Ammon's horn (tissue), 1 donor: ENCODE measurements around the gene MUC5B.
"Not testable (repeated sequence)": the region's sequence is repeated elsewhere in the genome, so short reads cannot be mapped to it uniquely, and the experiment has no call there.

Experiments used
- DNase-seq: peaks from one replicate; pipeline ENCODE4 v3.0.0-alpha.2; 2016; ENCODE audit warnings: low spot score

The MUC5B gene

DNA sequence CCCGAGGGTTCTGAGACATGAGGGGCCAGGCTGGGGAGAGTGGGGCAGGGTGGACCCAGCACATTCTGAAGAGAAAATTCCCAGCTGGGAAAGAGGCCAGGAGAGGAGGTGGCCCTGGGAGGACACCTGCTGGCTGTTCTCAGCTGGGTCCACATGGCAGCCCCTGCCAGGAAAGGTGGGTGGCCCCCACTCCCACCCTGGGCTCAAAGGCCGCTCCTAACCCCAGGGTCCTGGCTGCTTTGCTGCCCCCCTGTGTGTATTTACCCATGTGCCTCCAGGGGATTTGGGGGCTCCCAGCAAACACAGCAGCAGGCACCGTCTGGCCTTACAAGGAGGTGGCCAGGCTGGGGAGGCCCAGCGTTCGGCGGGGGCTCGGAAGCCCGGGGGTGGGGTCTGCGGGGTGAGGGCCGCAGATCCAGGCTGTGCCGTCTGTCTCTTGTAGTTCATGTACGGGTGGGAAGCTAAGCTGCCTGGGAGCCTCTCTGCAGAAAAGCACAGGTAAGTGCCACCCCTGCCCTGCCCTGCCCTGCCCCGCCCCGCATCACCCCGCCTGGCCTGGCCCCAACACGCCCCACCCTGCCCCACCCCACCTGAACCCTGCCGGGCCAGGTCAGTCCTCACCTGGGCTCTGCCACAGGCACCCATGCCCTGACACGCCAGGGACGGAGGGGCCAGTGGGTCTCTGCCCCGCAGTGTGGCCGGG is 10.6 kb downstream of the MUC5B start:
- DNase-seq = no peak

DNA sequence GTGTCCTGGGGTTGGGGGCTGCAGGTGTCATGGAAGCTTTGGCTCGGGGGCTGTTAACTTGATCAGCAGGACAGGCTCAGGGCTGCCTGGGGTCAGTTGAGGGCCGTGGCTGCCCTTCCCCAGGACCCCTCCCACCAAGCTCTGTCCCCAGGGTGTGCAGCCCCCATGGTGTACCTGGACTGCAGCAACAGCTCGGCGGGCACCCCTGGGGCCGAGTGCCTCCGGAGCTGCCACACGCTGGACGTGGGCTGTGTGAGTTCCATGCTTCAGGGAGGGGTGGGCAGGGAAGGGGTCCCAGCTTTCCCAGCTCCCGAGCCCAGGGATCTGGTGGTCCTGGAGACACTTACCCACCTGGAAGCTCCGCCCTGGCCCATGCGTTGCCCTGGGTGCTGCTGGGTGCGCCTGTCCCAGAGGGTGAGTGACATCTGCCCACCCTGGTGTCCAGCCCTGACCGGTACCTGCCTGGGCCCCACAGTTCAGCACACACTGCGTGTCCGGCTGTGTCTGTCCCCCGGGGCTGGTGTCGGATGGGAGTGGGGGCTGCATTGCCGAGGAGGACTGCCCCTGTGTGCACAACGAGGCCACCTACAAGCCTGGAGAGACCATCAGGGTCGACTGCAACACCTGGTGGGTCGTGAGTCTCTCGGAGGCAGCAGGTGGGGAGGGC is 11.3 kb downstream of the MUC5B start:
- DNase-seq = no peak

DNA sequence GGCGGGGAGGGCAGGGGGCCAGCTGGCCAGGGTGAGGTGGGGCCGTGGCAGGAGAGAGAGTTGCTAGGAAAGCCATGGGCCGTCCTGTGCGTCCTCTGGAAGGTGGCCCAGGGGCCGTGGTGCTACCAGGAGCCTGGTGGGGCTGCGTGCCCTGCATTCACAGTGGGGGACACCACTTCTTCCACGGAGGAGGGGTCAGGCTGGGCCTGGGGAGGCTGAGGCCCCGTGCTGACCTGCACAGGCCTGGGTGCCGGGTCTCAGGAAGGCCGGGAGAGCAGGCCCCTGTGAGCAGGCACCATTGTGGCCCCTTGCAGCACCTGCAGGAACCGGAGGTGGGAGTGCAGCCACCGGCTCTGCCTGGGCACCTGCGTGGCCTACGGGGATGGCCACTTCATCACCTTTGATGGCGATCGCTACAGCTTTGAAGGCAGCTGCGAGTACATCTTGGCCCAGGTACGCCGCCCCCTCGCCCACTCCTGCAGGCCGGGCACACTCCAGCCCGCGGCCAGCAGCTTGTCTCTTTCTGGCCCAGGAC is 12.0 kb downstream of the MUC5B start:
- DNase-seq = no peak

DNA sequence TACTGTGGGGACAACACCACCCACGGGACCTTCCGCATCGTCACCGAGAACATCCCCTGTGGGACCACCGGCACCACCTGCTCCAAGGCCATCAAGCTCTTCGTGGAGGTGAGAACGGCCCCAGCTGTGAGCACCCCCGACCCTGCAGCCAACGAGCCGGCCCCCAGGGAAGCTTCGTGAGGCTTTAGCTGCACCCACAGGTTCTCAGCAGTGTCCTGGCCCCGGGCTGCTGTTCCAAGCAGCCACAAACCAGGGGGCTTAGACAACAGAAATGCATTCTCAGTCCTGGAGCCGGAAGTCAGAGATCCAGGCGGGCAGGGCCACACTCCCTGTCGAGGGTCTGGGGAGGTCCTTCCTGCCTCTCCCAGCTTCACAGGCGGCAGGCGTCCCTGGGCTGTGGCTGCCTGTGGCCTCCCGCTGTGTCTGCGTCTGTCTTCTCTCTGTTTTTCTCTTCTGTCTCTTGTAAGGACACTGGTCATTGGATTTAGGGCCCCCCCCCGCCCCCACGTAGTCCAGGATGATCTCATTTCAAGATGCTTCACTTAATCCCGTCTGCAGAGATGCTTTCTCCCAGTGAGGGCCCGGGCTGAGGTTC is 12.5 kb downstream of the MUC5B start:
- no peak for DNase-seq

DNA sequence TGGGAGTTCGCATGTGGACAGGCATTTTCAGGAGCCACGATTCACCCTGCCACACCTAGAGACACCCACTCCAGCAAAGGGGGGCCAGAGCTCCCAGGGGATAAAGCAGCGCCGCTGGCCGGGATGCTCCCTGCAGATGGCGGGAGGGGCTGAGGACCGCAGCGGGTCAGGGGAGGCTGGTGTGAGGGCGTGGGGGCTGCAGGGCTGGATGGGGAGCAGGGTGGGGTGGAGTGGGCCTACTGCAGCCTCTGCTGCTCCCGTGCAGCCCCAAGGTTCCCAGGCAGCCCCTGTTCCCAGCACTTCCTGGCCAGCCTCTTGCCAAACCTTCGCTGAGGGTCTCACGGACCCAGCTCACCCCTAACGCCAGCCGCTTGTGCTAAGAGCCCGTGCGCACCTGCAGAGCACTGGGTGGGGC is 13.0 kb downstream of the MUC5B start:
- no peak for DNase-seq

DNA sequence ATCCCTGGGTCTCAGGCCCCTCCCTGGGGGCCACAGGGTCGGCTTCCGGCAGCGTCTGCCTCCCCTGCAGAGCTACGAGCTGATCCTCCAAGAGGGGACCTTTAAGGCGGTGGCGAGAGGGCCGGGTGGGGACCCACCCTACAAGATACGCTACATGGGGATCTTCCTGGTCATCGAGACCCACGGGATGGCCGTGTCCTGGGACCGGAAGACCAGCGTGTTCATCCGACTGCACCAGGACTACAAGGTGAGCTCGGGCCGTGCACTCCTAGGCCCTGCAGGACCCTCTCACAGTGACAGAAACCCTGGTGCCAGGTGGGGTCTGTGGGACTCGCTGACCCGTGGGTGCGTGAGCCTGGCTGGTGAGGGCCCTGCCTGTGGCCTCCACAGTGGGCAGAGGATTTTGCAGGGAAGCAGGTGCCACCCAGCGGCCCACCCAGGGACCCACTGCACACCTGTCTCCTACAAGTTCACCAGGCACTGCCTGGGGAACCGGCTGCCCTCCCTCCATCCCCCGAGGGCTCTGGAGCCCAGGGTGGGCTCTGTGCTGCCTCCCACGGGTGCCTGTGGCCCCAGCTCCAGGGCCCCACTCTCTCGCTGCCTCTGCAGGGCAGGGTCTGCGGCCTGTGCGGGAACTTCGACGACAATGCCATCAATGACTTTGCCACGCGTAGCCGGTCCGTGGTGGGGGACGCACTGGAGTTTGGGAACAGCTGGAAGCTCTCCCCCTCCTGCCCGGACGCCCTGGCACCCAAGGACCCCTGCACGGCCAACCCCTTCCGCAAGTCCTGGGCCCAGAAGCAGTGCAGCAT is 13.7 kb downstream of the MUC5B start:
- no peak for DNase-seq

DNA sequence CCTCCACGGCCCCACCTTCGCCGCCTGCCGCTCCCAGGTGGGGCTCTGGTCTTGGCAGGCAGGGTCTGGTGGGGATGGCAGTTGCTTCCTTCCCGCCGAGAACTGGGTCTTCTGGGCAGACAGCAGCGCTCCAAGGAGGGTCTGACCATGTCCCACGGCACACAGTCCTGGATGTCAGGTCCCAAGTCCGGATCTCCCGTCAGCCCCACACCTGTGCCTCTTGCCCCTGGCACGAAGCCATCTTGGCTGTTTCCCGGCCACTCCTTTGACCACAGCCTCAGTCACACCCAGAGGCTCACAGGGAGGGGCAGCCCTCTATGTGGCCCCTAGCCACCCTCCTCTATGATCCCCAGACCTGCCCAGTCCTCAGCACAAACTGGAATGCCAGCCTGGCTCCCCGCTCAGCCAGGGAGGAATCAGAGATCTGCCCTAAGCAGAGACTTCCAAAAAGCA is 14.3 kb downstream of the MUC5B start:
- no peak for DNase-seq

DNA sequence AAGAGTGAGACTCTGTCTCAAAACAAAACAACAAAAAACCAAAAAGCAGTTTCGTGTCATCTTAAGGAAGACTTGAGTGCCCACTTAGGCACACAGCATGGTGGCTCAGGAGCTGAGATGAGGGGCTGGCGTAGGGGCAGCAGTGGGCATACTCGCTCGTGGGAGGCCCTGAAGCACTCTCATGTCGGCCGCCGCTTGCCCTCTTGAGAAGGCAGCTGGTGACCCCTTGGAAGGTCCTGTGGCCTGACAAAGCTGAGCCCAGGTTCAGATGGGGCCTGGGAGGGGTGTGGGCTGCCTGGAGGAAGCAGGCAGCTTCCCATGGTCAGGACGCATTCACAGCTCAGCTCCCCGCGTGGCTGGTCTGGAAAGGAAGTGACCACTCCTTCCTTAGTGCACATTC is 15.0 kb downstream of the MUC5B start:
- DNase-seq = no peak

DNA sequence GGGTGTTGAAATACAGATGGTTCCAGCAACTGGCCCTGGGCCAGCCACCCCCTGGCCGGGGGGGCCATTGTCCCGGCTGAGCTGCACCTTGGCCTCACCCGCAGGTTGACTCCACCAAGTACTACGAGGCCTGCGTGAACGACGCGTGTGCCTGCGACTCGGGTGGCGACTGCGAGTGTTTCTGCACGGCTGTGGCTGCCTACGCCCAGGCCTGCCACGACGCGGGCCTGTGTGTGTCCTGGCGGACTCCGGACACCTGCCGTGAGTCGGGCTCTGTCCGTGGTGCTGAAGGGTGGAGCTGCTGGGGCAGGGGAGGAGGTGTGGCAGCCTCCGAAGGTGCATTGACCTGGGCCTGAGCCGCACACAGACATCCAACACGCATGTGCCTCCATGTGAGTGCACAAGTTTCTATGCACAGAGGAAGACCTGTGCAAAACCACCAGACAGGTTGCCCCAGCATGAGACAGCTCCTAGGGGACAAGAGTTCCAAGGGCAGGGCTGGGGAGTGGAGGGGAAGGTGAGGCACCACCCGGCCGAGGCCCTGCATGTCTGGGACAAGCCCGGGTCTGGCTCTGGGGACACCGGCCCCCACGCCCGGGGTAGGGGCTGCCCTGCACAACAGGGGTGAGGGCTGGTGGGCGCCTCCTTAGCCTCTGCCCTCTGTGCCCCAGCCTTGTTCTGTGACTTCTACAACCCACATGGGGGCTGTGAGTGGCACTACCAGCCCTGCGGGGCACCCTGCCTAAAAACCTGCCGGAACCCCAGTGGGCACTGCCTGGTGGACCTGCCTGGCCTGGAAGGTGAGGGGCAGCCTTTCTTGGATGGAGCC is 16.1 kb downstream of the MUC5B start:
- no peak for DNase-seq

DNA sequence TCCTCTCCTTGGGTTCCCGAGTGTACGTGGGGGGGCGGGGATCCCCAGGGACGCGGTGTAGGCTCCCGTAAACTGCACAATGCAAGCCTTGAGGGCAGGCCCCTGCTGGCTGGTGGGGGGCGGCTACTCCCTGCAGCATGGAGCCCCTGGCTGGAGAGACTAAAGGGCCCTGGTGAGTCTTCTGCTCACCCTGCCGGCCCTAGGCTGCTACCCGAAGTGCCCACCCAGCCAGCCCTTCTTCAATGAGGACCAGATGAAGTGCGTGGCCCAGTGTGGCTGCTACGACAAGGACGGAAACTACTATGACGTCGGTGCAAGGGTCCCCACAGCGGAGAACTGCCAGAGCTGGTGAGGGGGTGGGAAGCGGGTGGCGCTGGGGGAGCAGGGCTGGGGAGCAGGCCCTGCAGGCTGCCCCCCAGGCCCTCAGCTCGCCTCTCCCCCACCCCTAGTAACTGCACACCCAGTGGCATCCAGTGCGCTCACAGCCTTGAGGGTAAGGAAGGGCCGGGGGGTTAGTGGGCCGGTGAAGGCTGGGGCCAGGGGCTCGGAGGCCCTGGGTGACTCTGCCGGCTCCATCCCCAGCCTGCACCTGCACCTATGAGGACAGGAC is 16.8 kb downstream of the MUC5B start:
- DNase-seq = no peak

DNA sequence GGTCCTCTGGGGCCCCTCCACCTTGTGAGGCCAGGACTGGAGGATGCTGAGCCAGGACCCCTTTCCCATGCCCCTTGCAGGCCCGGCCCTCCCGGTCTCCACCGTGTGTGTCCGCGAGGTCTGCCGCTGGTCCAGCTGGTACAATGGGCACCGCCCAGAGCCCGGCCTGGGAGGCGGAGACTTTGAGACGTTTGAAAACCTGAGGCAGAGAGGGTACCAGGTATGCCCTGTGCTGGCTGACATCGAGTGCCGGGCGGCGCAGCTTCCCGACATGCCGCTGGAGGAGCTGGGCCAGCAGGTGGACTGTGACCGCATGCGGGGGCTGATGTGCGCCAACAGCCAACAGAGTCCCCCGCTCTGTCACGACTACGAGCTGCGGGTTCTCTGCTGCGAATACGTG is 17.9 kb downstream of the MUC5B start:
- no peak for DNase-seq

DNA sequence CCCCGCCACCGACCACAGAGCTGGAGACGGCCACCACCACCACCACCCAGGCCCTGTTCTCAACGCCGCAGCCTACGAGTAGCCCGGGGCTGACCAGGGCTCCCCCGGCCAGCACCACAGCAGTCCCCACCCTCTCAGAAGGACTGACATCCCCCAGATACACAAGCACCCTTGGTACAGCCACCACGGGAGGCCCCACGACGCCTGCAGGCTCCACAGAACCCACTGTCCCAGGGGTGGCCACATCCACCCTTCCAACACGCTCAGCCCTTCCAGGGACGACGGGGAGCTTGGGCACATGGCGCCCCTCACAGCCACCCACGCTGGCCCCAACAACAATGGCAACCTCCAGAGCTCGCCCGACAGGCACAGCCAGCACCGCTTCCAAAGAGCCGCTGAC is 18.8 kb downstream of the MUC5B start:
- DNase-seq = no peak

DNA sequence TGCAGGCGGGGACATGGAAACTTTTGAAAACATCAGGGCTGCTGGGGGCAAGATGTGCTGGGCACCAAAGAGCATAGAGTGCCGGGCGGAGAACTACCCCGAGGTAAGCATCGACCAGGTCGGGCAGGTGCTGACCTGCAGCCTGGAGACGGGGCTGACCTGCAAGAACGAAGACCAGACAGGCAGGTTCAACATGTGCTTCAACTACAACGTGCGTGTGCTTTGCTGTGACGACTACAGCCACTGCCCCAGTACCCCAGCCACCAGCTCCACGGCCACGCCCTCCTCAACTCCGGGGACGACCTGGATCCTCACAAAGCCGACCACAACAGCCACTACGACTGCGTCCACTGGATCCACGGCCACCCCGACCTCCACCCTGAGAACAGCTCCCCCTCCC is 19.4 kb downstream of the MUC5B start:
- DNase-seq = no peak

DNA sequence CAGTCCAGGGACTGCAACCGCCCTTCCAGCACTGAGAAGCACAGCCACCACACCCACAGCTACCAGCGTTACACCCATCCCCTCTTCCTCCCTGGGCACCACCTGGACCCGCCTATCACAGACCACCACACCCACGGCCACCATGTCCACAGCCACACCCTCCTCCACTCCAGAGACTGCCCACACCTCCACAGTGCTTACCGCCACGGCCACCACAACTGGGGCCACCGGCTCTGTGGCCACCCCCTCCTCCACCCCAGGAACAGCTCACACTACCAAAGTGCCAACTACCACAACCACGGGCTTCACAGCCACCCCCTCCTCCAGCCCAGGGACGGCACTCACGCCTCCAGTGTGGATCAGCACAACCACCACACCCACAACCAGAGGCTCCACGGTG is 19.9 kb downstream of the MUC5B start:
- DNase-seq = not testable (repeated sequence)

DNA sequence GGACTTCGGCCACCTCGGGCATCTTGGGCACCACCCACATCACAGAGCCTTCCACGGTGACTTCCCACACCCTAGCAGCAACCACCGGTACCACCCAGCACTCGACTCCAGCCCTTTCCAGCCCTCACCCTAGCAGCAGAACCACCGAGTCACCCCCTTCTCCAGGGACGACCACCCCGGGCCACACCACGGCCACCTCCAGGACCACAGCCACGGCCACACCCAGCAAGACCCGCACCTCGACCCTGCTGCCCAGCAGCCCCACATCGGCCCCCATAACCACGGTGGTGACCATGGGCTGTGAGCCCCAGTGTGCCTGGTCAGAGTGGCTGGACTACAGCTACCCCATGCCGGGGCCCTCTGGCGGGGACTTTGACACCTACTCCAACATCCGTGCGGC is 20.7 kb downstream of the MUC5B start:
- not testable (repeated sequence) for DNase-seq

DNA sequence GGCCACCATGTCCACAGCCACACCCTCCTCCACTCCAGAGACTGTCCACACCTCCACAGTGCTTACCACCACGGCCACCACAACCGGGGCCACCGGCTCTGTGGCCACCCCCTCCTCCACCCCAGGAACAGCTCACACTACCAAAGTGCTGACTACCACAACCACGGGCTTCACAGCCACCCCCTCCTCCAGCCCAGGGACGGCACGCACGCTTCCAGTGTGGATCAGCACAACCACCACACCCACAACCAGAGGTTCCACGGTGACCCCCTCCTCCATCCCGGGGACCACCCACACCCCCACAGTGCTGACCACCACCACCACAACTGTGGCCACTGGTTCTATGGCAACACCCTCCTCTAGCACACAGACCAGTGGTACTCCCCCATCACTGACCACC is 21.7 kb downstream of the MUC5B start:
- not testable (repeated sequence) for DNase-seq

DNA sequence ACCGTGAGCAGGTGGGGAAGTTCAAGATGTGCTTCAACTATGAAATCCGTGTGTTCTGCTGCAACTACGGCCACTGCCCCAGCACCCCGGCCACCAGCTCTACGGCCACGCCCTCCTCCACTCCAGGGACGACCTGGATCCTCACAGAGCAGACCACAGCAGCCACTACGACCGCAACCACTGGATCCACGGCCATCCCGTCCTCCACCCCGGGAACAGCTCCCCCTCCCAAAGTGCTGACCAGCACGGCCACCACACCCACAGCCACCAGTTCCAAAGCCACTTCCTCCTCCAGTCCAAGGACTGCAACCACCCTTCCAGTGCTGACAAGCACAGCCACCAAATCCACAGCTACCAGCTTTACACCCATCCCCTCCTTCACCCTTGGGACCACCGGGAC is 22.9 kb downstream of the MUC5B start:
- not testable (repeated sequence) for DNase-seq

DNA sequence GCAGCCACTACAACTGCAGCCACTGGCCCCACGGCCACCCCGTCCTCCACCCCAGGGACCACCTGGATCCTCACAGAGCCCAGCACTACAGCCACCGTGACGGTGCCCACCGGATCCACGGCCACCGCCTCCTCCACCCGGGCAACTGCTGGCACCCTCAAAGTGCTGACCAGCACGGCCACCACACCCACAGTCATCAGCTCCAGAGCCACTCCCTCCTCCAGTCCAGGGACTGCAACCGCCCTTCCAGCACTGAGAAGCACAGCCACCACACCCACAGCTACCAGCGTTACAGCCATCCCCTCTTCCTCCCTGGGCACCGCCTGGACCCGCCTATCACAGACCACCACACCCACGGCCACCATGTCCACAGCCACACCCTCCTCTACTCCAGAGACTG is 23.4 kb downstream of the MUC5B start:
- DNase-seq = not testable (repeated sequence)

DNA sequence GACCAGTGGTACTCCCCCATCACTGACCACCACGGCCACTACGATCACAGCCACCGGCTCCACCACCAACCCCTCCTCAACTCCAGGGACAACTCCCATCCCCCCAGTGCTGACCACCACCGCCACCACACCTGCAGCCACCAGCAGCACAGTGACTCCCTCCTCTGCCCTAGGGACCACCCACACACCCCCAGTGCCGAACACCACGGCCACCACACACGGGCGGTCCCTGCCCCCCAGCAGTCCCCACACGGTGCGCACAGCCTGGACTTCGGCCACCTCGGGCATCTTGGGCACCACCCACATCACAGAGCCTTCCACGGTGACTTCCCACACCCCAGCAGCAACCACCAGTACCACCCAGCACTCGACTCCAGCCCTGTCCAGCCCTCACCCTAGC is 24.2 kb downstream of the MUC5B start:
- not testable (repeated sequence) for DNase-seq

DNA sequence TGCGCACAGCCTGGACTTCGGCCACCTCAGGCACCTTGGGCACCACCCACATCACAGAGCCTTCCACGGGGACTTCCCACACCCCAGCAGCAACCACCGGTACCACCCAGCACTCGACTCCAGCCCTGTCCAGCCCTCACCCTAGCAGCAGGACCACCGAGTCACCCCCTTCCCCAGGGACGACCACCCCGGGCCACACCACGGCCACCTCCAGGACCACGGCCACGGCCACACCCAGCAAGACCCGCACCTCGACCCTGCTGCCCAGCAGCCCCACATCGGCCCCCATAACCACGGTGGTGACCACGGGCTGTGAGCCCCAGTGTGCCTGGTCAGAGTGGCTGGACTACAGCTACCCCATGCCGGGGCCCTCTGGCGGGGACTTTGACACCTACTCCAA is 26.1 kb downstream of the MUC5B start:
- not testable (repeated sequence) for DNase-seq

DNA sequence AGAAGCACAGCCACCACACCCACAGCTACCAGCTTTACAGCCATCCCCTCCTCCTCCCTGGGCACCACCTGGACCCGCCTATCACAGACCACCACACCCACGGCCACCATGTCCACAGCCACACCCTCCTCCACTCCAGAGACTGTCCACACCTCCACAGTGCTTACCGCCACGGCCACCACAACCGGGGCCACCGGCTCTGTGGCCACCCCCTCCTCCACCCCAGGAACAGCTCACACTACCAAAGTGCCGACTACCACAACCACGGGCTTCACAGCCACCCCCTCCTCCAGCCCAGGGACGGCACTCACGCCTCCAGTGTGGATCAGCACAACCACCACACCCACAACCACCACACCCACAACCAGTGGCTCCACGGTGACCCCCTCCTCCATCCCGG is 27.5 kb downstream of the MUC5B start:
- not testable (repeated sequence) for DNase-seq
